ENCODE data around the gene PBX4. TPM values are rescaled to one million over a fixed set of nuclear protein-coding genes. Genes with fewer than 3 reads are reported as not detected.

The PBX4 gene
- 0.48 to 1.6 TPM (median 1.4 TPM) in 5 replicates for total RNA-seq (2022; extraction: Qiagen RNA extraction; ENCODE audit: low read depth)

GRCh38 chr19:19618219-19619051 is at the start of gene PBX4:
TSS of gene PBX4 (minus strand) at chr19:19618687. CDS start at chr19:19618629, 58 bp downstream.

GRCh38 chr19:19663256-19664120 is 45.0 kb upstream of the PBX4 start, which contains the start of gene ATP13A1:
TSS of gene ATP13A1 (minus strand) at chr19:19663676. CDS start at chr19:19663666, 10 bp downstream.

GRCh38 chr19:19643158-19644053 is 24.9 kb upstream of the PBX4 start, which contains the start of gene GMIP:
TSS of gene GMIP (minus strand) at chr19:19643657. CDS start at chr19:19643529, 128 bp downstream.

GRCh38 chr19:19627621-19628500 is 9.4 kb upstream of the PBX4 start, which contains the start of gene LPAR2:
TSS of gene LPAR2 (minus strand) at chr19:19628220. CDS start at chr19:19627275, 945 bp downstream.

GRCh38 chr19:19538061-19538784 is 80.3 kb downstream of the PBX4 start, which contains the start of gene CILP2:
TSS of gene CILP2 (plus strand) at chr19:19538265. CDS start at chr19:19538350, 85 bp downstream.

GRCh38 chr19:19528721-19529490 is 89.6 kb downstream of the PBX4 start, which contains the start of gene YJEFN3:
TSS of gene YJEFN3 (plus strand) at chr19:19528911. CDS start at chr19:19528933, 22 bp downstream.

GRCh38 chr19:19515642-19516519 is 102.6 kb downstream of the PBX4 start, which contains the start of gene NDUFA13:
TSS of gene NDUFA13 (plus strand) at chr19:19516225. CDS start at chr19:19516239, 14 bp downstream.

GRCh38 chr19:19514881-19515641 is 103.4 kb downstream of the PBX4 start, which contains the start of gene TSSK6:
TSS of gene TSSK6 (minus strand) at chr19:19515548. CDS start at chr19:19515427, 121 bp downstream.

Other genes starting within 250 kb of the PBX4 start
- 47.6 to 63.0 TPM (median 52.4 TPM) in 5 replicates for gene GATAD2A, start 213.0 kb downstream of the PBX4 start, total RNA-seq (2022; extraction: Qiagen RNA extraction; ENCODE audit: low read depth)
- 0.83 to 2.1 TPM (median 1.6 TPM) in 5 replicates for gene TSSK6, start 103.1 kb downstream of the PBX4 start, total RNA-seq (2022; extraction: Qiagen RNA extraction; ENCODE audit: low read depth)
- 135 to 177 TPM (median 144 TPM) in 5 replicates for gene NDUFA13, start 102.5 kb downstream of the PBX4 start, total RNA-seq (2022; extraction: Qiagen RNA extraction; ENCODE audit: low read depth)
- gene YJEFN3, start 89.8 kb downstream of the PBX4 start, total RNA-seq (2022; extraction: Qiagen RNA extraction; ENCODE audit: low read depth): 1.6 to 5.2 TPM (median 3.5 TPM) in 5 replicates
- 0.15 to 0.44 TPM (median 0.21 TPM) in 5 replicates for gene CILP2, start 80.4 kb downstream of the PBX4 start, total RNA-seq (2022; extraction: Qiagen RNA extraction; ENCODE audit: low read depth)
- 2.7 to 4.9 TPM (median 4.1 TPM) in 5 replicates for gene LPAR2, start 9.5 kb upstream of the PBX4 start, total RNA-seq (2022; extraction: Qiagen RNA extraction; ENCODE audit: low read depth)
- 4.7 to 5.7 TPM (median 5.3 TPM) in 5 replicates for gene GMIP, start 25.0 kb upstream of the PBX4 start, total RNA-seq (2022; extraction: Qiagen RNA extraction; ENCODE audit: low read depth)
- gene ATP13A1, start 45.0 kb upstream of the PBX4 start, total RNA-seq (2022; extraction: Qiagen RNA extraction; ENCODE audit: low read depth): 23.3 to 37.3 TPM (median 34.0 TPM) in 5 replicates
- gene ZNF101, start 50.2 kb upstream of the PBX4 start, total RNA-seq (2022; extraction: Qiagen RNA extraction; ENCODE audit: low read depth): 4.5 to 5.6 TPM (median 5.3 TPM) in 5 replicates
- gene ZNF14, start 114.4 kb upstream of the PBX4 start, total RNA-seq (2022; extraction: Qiagen RNA extraction; ENCODE audit: low read depth): 1.6 to 2.2 TPM (median 2.0 TPM) in 5 replicates
- gene ZNF506, start 203.1 kb upstream of the PBX4 start, total RNA-seq (2022; extraction: Qiagen RNA extraction; ENCODE audit: low read depth): 0.08 to 0.53 TPM (median 0.16 TPM) in 5 replicates
- not detected in 5 replicates for gene ZNF253, start 247.2 kb upstream of the PBX4 start, total RNA-seq (2022; extraction: Qiagen RNA extraction; ENCODE audit: low read depth)

Data from A549 treated with DMSO at 1 μM for 4 hours (cell line).